Lower leg skin (tissue), 3 donors: Measurements from ENCODE around the gene OR4Q2.

Experiments
- POLR2A ChIP-seq, 2 donors: fragments of 450-650 bp; IDR thresholded peaks; one replicate each; pipeline ENCODE4 v1.6.1; 2016 to 2017; ENCODE audit warnings: antibody characterized with exemption in 2 of 2, mild to moderate bottlenecking in 1 of 2, moderate library complexity in 1 of 2
- TF ChIP-seq, protein P1 (sequence below), 3 donors: fragments of 450-650 bp; IDR thresholded peaks; one replicate each; pipeline ENCODE4 v1.5.1; 2016; ENCODE audit warnings: antibody characterized with exemption in 3 of 3, mild to moderate bottlenecking in 3 of 3, moderate library complexity in 2 of 3

DNA sequence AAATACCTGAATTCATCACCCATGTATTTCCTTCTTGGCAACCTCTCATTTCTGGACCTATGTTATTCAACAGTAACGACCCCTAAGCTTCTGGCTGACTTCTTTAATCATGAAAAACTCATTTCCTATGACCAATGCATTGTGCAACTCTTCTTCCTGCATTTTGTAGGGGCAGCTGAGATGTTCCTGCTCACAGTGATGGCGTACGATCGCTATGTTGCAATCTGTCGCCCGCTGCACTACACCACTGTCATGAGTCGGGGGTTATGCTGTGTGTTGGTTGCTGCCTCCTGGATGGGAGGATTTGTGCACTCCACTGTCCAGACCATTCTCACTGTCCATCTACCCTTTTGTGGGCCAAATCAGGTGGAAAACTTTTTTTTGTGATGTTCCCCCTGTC lies 356 bp downstream of the OR4Q2 start:
- TF ChIP-seq POLR2A (IDR thresholded peaks at IDR 0.05) = no peak
- TF ChIP-seq, protein P1, sequence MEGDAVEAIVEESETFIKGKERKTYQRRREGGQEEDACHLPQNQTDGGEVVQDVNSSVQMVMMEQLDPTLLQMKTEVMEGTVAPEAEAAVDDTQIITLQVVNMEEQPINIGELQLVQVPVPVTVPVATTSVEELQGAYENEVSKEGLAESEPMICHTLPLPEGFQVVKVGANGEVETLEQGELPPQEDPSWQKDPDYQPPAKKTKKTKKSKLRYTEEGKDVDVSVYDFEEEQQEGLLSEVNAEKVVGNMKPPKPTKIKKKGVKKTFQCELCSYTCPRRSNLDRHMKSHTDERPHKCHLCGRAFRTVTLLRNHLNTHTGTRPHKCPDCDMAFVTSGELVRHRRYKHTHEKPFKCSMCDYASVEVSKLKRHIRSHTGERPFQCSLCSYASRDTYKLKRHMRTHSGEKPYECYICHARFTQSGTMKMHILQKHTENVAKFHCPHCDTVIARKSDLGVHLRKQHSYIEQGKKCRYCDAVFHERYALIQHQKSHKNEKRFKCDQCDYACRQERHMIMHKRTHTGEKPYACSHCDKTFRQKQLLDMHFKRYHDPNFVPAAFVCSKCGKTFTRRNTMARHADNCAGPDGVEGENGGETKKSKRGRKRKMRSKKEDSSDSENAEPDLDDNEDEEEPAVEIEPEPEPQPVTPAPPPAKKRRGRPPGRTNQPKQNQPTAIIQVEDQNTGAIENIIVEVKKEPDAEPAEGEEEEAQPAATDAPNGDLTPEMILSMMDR (IDR thresholded peaks at IDR 0.05) = no peak
